Nucleus accumbens (tissue), 56 donors: ENCODE results near the gene RASSF5.
A peak's percentile ranks its signal among the peaks of the same experiment; 100 is the strongest.
"Not testable (repeated sequence)": the region's sequence is repeated elsewhere in the genome, so short reads cannot be mapped to it uniquely, and the experiment has no call there.

ENCODE experiments used
- DNase-seq, 56 donors: peaks; one replicate each; lab custom pipeline; 2025; lab: John Stamatoyannopoulos, UW

RASSF5 gene

DNA sequence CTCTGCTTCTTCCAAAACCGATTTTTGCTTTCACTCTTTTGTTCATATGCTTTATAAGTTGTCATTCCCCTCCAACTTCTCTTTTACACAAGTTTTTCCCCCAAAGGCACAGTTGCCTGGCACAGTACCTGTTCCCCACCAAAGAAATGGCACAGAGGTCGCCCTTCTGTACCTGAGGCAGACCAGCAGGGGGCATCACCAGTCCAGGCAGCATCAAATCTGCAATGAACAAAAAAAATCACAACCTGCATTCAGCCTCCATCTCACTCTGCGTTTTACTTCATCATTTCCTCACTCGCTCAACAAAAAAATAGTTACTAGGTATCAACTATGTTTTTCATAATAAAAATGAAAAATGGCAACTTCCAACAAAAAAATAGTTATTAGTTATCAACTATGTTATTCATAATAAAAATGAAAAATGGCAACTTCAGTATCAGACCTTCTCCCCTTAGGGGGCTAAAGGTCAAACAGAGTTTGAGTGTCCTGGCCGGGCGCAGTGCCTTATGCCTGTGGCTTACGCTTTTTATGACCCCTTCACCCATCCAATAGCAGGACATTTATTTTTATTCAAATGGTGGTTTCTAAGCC is 100.9 kb downstream of the RASSF5 start:
- peak in 10 of 56 donors; percentile 4 to 34 (median 16) for DNase-seq

DNA sequence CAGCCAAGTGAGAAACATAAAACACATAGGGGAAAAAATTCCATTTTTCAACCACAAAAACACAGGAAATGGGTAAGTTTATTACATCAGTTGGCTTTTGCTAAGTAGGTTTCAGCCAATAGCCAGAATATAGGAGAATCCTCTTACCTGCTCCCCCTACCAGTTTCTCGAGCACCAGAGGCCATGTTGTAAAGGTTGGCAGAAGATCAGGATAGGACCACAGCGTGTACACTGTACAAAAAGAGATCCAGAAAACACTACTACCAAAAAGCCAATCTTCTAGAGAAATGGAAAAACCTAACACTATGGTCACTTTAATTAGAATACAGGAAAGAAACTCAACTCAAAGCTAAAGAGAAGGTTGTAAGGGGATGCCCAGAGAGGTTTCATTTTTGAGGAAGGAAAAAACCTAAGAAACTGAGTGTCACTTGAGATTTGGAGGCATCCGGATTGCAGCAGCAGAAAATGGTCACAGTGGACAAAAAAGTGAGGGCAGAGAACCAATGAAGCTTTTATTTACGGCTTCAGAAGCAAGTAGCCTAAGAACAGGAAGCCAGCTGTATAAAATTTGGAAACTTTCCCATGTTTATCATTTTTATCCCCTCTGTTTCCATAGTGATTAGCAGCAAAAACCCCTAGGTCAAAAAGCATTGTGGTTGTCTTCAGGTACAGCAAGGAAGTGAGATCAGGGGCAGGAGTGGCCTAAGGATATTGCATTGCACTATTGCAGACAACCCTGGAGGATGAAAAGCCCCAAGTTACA is 102.1 kb downstream of the RASSF5 start:
- DNase-seq, result no peak

DNA sequence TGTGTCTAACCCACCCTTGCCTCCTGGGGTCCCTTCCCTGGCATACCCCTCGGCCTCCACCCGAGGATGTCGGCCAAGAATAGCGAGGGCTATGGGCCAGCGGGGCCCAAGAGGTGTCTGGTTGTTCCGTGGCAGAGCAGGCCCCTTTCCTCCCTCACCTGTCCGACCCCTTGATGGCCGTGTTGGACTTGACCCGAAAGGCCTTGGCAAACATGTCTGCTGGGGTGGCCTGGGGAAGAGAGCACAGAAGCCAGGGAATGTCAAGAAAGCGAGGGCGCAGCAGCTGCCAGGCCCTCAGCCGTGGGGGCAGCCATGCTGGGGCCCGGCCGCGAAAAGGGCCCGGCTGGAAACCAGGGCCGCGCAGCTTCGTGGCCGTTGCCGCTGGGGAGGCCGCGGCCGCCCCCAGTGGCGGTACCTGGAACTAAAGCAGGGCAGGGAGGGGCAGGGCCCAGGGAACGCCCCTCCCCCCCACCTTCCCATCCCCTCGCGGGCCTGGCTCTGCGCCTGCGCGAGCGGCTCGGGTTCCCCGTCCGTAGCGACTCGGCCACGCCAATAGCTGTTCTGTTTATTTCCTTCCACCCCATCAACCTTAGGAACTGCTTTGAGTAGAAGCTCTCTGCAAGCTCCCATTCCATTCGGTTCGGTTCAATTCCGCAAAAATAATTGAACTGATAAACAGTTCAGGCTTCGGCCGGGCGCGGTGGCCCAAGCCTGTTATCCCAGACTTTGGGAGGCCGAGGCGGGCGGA is 105.0 kb downstream of the RASSF5 start, which contains the start of gene EIF2D:
Gene EIF2D (minus strand): TSS at position 337 of the 748 bp plus-strand sequence. CDS start 123 bp downstream, at position 214.
- peak; percentile 45 to 97 (median 91) for DNase-seq

DNA sequence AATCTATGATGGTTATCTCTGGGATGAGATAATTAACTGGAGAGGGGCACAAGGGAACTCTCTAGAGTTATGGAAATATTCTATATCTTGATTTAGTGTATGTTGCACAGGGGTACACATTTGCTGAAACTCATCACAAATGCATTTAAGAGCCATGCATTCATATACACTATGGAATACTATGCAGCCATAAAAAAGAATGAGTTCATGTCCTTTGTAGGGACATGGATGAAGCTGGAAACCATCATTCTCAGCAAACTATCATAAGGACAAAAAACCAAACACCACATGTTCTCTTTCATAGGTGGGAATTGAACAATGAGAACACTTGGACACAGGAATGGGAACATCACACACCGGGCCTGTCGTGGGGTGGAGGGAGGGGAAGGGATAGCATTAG is 119.1 kb downstream of the RASSF5 start:
- DNase-seq, result not testable (repeated sequence)

DNA sequence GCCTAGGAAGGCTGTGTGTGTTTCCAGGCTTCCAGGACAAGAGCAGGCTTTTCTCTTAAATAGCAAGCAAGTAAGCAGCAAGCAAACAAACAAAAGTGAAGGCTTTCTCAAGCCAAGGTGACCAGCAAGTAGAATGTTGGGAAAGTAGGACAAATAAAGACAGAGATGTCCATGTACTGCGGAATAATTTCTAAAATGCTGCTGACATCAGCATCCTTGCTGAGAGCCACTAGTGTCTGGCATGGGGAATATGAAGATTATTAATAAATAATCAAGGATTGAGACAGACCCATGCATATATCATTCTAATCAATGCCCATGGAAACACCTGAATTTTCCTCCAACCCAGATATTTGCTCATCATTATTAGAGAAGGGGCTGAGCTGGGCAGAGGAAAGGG is 121.6 kb downstream of the RASSF5 start:
- DNase-seq, result no peak

DNA sequence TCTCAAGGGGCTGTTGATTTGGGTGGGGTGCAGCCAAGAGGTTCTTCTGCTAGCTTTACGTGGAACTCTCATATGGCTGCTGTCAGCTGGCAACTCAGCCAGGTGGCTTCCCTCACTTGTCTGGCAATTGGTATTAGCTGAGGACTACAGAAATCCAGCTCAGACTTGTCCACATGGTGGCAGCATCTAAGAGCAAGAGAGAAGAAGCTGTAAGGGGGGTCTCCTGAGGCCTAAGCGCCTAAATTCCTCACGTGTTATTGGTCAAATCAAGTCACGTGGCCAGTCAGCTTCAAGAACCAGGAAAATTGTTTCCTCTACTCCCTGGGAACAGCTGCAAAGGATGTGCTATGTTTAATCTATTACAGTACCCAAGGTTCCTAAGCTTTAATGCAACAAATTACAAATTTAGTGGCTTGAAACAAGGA is 123.8 kb downstream of the RASSF5 start:
- peak in 2 of 56 donors; percentile 2 to 37 for DNase-seq

DNA sequence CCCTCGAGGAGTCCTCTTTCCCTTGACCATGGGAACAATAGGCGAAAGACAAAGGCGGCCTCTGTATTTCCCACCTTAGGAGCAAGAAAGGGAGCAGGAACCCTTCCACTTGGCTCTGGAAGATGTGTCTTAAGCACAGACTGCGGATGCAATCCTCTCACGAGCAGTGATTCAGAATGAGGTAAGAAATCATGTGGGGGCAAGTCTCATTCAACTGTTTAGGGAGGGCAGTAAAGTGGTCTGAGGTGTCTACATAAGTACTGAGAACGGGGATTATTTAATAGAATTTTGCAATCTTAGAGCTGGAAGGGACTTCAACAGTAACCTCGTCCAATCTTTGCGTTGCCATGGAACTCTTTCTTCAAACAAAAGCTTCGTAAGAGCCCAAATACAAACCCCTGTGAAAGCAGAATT is 126.4 kb downstream of the RASSF5 start:
- no peak for DNase-seq

DNA sequence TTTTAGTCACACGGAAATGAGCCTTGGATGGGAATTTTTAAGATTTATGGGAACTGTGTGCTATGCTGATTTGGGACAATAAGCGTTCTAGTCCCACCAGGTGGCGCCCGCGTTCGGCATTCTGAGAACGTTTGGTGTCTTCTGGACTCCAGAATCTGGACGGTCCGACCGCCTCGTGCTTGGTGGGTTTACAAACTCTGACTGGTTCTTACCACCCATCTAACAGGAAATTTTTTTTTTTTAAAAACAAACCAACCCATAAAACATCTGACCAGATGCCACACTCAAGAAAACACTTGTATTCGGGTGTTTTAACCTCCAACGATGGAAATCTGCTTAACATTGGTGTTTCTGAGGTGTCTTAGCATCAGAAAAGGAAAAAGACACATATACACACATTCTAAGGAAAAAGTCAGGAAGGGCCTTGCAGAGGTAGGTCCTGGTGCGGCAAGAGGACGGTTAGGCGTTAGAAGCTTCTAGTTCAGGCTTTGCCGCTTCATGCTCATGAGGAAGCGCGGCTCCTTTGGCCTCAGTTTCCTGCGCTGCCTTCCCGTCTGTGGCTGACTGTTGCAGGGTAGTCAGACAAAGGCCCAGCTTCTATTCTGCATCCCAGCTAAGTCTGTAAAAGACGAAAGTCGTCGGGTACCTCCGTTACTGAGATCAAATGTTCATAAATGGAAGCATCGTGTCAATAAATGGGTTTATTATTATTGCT is 127.2 kb downstream of the RASSF5 start:
- DNase-seq, result peak in 55 of 56 donors; percentile 7 to 96 (median 69)

DNA sequence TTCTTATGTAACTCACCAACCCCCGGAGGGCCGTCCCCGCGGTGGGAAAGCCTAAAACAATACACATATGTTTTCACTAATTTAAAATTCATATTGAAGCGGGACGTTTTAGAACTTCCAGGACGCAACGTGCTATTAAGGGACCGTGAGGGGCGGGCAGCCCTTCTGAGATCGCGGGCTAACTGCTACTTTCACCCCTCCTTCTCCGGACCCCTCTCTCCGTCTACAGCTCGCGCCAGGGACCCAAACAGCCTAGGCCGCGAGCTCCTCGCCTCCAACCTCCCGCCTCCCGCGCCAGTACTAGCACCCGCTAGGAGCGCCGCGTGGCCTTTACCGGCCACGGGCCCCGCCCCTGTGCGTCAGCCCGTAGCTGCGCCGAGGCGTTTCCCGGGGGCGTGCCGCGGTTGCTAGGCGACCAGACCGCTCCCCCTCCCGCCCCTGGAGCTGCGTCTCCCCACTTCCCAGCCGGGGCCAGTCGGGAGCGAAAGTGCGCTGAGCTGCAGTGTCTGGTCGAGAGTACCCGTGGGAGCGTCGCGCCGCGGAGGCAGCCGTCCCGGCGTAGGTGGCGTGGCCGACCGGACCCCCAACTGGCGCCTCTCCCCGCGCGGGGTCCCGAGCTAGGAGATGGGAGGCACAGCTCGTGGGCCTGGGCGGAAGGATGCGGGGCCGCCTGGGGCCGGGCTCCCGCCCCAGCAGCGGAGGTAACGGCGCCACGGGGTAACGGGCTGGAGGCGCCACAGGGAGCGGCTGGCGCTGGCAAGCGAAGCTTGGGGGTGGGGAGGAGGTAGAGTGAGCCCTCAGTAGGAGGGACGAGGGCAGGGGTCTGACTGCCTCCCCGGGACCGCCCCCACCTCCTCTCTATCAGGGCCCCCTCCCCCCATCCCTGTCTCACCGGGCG is 128.0 kb downstream of the RASSF5 start, which contains the start of gene DYRK3:
Gene DYRK3 (plus strand): TSS at position 457 of the 898 bp plus-strand sequence. CDS start 168 bp downstream, at position 625.
- peak; percentile 33 to 96 (median 85) for DNase-seq

DNA sequence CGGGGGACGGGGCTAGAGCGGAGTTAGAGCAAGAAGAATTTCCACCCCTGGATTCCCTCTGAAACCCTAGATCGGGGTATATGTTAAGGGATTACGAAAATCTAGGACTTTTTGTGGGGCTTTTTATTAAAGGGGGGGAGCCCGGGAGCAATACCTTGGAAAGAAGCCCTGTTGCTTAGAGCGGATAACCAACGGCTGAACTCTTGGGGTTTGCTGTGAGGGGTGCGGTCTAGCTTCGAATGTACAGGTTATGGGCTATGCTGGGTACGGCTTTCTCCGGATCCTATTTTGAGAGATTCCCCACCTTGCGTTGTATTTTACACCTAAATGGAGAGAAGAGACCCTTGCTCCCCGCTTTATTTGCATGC is 128.6 kb downstream of the RASSF5 start:
- no peak for DNase-seq

DNA sequence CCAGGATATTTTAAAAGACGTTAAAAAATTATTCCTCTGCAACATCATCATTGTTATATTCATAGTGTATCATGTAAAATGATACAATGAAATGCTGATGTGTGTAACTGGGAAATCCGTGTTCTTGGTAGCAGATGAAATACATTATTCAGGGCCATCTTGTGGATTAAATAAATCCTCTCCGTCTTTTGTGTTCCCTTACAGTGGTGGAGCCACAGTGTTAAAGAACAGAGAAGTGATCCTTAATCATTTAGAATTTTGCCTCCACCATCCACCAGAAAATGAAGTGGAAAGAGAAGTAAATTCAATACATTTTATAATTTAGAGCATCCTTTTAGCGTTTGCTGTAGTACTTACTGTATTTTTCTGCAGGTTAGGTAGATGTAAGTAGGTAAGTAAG is 129.3 kb downstream of the RASSF5 start:
- DNase-seq, result no peak

DNA sequence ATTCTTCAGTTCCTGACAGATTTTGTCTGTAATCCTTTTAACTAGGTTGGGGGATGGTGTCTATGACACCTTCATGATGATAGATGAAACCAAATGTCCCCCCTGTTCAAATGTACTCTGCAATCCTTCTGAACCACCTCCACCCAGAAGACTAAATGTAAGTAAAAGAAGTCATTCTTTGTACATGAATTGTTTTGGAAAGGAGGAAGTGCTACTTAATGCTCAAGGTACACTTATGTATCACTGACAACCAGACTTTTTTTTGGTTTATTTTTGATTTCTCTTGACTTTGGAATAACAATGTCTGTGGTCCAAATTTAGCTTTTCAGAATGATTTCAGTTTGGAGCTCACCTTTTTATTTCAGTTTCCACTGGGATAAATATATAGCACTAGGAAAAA is 130.3 kb downstream of the RASSF5 start:
- no peak for DNase-seq
